AG04450 (cell line): Measurements from ENCODE around the gene PCP4. TPM values are rescaled to one million over a fixed set of nuclear protein-coding genes. Genes with fewer than 3 reads are reported as not detected.

ENCODE experiments used
- CTCF ChIA-PET: fragments of 300-600, 350-600 bp; formaldehyde crosslinking; extraction: SDS; loops from one replicate; lab custom pipeline; 2022; ENCODE audit warnings: antibody characterized with exemption, inconsistent platforms; lab: Charles Lee
- POLR2A ChIA-PET: fragments of 350-600 bp; formaldehyde crosslinking; extraction: SDS; loops from one replicate; lab custom pipeline; 2021; ENCODE audit warnings: antibody characterized with exemption, inconsistent platforms; lab: Yijun Ruan, JAX
- DNase-seq: peaks from one replicate; pipeline ENCODE4 v3.0.0-alpha.2; 2011; ENCODE audit warnings: low read depth, low spot score
- H3K27ac ChIP-seq: one replicate; pipeline ENCODE4 v1.5.1; 2012; ENCODE audit warnings: low read depth, low read length, control low read depth
- H3K27me3 ChIP-seq: one replicate; pipeline ENCODE4 v1.6.0; 2012; ENCODE audit warnings: low read length; ENCODE audit not compliant: control insufficient read depth, insufficient read depth
- H3K4me3 ChIP-seq: 2 replicates; pipeline ENCODE4 v1.5.1; 2011; ENCODE audit warnings: mild to moderate bottlenecking, low read depth, low read length, control low read depth
- H3K9me3 ChIP-seq: 2 replicates; pipeline ENCODE4 v1.5.1; 2012; ENCODE audit warnings: low read length; ENCODE audit not compliant: control insufficient read depth, insufficient read depth
- polyA plus RNA-seq: library from polyadenylated mRNA; depleted of rRNA; stranded (reverse); fragments of >200 nt; gene quantifications from 2 replicates; pipeline ENCODE4 v1.2.3, GENCODE V29; 2011
- TF ChIP-seq, protein P1 (sequence below): IDR thresholded peaks from 2 replicates; pipeline ENCODE4 v1.5.1; 2011; ENCODE audit warnings: low read depth, low read length, control low read depth, inconsistent platforms

Gene PCP4
- polyA plus RNA-seq, 1 experiment = not detected

DNA sequence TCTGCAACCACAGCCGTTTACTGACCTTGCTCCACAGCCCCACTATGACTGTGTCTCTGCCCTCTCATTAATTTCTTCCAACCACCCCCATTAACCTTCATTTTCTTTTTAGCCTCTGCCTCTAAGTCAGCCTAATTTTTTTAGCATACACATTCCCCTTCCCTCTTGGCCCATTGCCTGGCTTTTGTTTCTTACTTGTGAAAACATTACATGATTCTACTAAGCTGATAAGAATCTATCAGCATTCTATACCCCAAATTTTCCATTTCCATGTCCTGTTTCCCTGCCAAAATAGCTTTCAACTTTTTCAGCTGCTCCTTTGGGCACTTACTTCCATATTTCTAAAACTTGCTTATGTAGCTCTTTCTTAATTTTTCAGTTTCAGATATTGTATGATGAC, 79.8 kb downstream of the PCP4 start:
- H3K27me3 ChIP-seq = no peaks in the 10 kb centered on the region
- ChIA-PET CTCF (no interaction called here), POLR2A (no interaction called here)
- H3K4me3 ChIP-seq = no peak overlapping the region
- TF ChIP-seq, protein P1, sequence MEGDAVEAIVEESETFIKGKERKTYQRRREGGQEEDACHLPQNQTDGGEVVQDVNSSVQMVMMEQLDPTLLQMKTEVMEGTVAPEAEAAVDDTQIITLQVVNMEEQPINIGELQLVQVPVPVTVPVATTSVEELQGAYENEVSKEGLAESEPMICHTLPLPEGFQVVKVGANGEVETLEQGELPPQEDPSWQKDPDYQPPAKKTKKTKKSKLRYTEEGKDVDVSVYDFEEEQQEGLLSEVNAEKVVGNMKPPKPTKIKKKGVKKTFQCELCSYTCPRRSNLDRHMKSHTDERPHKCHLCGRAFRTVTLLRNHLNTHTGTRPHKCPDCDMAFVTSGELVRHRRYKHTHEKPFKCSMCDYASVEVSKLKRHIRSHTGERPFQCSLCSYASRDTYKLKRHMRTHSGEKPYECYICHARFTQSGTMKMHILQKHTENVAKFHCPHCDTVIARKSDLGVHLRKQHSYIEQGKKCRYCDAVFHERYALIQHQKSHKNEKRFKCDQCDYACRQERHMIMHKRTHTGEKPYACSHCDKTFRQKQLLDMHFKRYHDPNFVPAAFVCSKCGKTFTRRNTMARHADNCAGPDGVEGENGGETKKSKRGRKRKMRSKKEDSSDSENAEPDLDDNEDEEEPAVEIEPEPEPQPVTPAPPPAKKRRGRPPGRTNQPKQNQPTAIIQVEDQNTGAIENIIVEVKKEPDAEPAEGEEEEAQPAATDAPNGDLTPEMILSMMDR = no peak
- peaks cover 29% of the 10 kb centered on the region for H3K9me3 ChIP-seq
- no peak overlapping the region for H3K27ac ChIP-seq
- no peak for DNase-seq

DNA sequence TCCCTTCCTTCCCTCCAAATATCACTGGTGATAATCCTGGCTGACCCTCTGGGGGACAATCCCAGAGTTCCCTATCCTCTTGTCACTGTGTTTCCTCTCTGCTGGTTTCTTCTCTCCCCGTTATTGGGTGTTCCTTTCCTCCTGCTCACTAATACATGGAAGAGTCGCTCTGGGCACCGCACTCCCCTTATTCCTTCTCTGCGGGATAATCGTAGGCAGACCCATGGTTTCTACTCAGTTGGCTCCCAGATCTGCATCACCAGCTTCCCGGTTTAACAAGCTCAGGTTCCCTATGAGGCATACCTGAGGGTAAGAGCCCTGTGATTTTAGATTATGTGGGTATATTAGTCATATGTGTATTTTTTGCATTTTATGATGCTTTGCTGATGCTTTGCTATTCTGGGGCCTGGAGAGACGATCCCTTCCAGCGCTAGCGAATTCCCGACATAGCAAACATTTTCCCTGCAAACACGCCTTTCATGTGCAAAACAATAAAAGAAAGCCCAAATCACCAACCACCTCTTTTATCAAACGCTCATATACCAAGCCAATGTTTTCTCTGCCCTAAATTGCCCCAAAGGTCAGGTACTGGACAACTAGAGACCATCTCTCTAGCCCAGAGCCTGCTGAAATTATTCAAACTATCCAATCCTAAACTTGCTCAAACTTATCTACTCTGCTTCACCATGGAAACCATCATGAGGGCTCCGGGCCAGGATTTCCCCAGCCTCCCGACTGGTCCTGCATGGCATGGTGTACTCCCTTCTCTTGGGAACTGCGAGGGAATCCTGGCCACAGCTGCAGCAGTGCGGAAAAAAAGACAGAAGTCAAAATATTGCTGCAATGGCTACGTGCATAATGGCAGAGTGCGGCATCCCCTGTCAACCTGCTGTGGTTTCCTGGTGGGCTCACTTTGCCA, 84.2 kb downstream of the PCP4 start:
- H3K4me3 ChIP-seq = no peak overlapping the region
- no peaks in the 10 kb centered on the region for H3K27me3 ChIP-seq
- TF ChIP-seq, protein P1 = no peak
- peaks cover 30% of the 10 kb centered on the region for H3K9me3 ChIP-seq
- no peak overlapping the region for H3K27ac ChIP-seq
- ChIA-PET POLR2A (no interaction called here), CTCF (no interaction called here)
- DNase-seq = no peak

DNA sequence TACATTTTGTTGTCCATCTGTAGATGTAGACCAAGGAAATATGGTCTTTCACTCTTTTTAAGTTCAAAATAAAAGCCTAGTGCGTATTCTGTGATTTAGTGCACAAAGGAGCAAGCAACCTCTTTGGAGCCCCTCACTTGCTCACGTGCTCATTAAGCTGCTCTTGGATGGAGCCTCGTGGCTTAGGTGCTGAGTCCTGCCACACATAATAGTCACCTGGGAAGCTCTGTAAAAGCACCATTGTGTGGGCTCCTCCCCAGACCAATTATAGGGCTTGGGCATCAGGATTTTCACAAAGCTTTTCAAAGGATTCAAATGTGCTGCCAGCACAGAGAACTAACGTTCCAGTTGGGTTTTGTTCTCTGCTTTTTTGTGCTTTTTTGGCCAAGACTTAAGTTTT, 85.0 kb downstream of the PCP4 start:
- no peak for DNase-seq
- POLR2A ChIA-PET = no interaction called here
- TF ChIP-seq, protein P1 = no peak
- Histone ChIP-seq H3K27me3 (no peaks in the 10 kb centered on the region), H3K4me3 (no peak overlapping the region), H3K27ac (no peak overlapping the region), H3K9me3 (peaks cover 30% of the 10 kb centered on the region)
- CTCF ChIA-PET = no interaction called here

DNA sequence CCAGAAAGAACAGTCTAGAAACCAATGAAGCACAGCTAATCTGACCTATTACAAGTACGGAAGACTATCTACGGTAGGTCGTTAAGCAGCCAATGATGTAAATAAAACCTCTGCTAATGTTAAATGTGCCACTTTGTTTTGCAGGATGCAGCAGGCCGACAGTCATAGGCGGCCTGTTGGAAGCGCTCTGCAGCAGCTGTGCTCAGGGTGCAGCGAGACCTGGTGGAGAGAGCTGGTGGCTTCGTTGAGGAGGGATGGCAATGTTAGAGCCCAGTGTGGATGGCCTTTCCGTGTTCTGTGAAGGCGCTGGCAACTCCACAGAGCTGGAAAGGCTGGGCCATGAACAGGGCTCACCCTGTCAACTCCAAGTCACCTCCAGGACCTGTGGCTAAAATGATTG, 87.3 kb downstream of the PCP4 start:
- Histone ChIP-seq H3K4me3 (no peak overlapping the region), H3K27me3 (no peaks in the 10 kb centered on the region), H3K27ac (no peak overlapping the region), H3K9me3 (peaks cover 32% of the 10 kb centered on the region)
- ChIA-PET POLR2A (no interaction called here), CTCF (no interaction called here)
- TF ChIP-seq, protein P1 = no peak
- DNase-seq = no peak

DNA sequence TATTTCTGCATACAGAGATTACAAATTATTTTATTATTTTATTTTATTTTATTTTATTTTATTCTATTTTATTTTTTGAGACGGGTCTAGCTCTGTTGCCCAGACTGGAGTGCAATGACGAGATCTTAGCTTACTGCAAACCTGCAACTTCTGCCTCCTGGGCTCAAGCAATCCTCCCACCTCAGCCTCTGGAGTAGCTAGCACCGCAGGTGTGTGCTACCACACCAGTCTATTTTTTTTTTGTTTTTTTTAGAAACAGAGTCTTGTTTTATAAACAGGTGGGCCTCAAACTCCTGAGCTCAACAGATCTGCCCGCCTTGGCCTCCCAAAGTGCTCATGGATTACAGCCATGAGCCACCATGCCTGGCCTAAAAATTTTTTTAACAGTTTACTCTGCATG, 88.1 kb downstream of the PCP4 start:
- ChIA-PET CTCF (no interaction called here), POLR2A (no interaction called here)
- H3K27me3 ChIP-seq = no peaks in the 10 kb centered on the region
- TF ChIP-seq, protein P1 = no peak
- H3K9me3 ChIP-seq = peaks cover 32% of the 10 kb centered on the region
- DNase-seq = no peak
- no peak overlapping the region for H3K27ac ChIP-seq
- H3K4me3 ChIP-seq = no peak overlapping the region
